GM21619 (cell line): Measurements from ENCODE around the gene AGAP1.
A peak's percentile ranks its signal among the peaks of the same experiment; 100 is the strongest.

Experiments used
- ATAC-seq: cut with Tn5 transposase; IDR thresholded peaks from one replicate; pipeline ENCODE4 v1.9.1; 2021; ENCODE audit not compliant: unreplicated experiment

The AGAP1 gene

GRCh38 chr2:235493775-235494715, at the start of gene AGAP1:
AGAP1 (plus strand) TSS chr2:235494043.
- peak; percentile 50 for ATAC-seq

- ATAC-seq, result no peak
These were observed 49.7 kb upstream of the AGAP1 start for GRCh38 chr2:235444101-235444597.

GRCh38 chr2:235445116-235445515, 48.7 kb upstream of the AGAP1 start:
- no peak for ATAC-seq

GRCh38 chr2:235446082-235446481, 47.8 kb upstream of the AGAP1 start:
- ATAC-seq, result no peak

- no peak for ATAC-seq
These were observed 46.6 kb upstream of the AGAP1 start for GRCh38 chr2:235447210-235447609.

- no peak for ATAC-seq
These were observed 44.3 kb upstream of the AGAP1 start for GRCh38 chr2:235449568-235449967.

- no peak for ATAC-seq
These were observed 40.2 kb upstream of the AGAP1 start for GRCh38 chr2:235453605-235454151.

GRCh38 chr2:235458839-235459273, 35.0 kb upstream of the AGAP1 start:
- ATAC-seq, result no peak

- ATAC-seq, result no peak
These were observed 33.2 kb upstream of the AGAP1 start for GRCh38 chr2:235460548-235461047.

- no peak for ATAC-seq
These were observed 32.0 kb upstream of the AGAP1 start for GRCh38 chr2:235461763-235462414.

DNA sequence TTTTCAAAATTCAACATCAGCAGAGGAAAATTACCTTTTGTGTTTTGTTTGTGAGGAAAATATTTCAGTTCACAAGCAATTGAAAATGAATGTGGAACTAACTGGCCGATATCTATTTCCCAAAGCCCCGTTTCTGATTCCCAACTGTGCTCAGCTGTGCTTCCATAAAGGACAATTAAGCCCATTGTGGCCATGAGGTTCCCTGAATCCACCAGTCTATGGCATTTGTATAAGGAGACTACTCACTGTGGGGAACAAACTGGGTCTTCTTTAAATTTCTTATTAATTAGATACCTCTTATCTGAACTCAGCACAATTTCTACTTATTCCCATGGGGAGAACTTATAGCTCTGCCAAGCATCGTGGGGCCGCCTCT, 31.4 kb upstream of the AGAP1 start:
- ATAC-seq, result no peak

DNA sequence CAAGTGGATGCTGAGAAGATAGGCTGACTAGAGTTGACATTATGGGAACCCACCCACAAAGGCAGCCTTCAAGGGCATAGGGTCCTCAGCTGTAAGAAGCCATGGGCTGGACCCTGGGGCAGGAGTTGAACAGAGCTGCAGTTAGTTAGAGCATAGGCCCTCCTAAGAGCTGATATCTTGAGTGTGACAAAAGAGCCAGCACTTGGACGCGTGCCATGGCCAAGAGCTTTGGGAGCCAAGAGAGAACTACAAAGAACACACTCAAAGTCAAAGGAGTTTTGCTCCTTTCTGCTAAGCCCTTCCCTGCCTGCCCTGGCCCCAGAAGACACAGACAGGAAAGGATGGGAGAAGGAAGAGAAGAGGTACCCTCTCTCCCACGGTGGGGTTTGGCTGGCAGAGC, 29.9 kb upstream of the AGAP1 start:
- no peak for ATAC-seq

GRCh38 chr2:235467588-235467987, 26.3 kb upstream of the AGAP1 start:
- ATAC-seq, result no peak

DNA sequence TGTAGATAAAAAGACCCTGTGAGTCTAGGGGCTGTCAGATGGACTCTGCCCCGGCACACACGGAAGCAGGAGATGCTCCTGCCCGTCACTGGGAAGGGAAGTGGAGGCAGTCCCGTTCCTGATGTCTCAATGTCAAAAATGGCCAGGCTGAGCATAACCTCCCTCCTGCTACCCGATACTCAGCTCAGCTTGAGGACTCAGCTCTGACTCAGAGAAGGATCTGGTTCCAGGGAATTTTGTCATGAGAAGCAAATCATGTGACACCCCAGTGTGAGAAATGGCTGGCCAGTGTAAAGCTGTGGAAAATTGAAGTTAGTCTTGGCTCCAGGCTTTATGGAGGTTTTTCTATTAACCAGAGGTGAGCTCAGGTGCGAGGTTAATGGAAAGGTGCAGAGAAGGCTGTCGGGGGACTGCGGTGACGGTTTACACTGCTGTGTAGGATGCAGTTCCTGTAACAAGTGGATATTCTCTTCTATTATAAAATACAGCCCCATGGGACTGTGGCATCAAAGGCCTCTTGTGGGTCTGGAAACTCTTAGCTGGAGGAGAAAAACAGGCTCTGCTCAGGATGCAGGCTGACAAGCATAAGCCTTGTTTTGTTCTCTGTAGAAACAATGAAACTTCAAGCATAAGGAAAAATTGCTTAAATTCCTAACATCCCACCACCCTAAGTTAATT, 24.7 kb upstream of the AGAP1 start:
- no peak for ATAC-seq

GRCh38 chr2:235471186-235471747, 22.6 kb upstream of the AGAP1 start:
- no peak for ATAC-seq

GRCh38 chr2:235472443-235472842, 21.4 kb upstream of the AGAP1 start:
- ATAC-seq, result no peak

- ATAC-seq, result no peak
These were observed 15.2 kb upstream of the AGAP1 start for GRCh38 chr2:235478609-235479008.

GRCh38 chr2:235479604-235480003, 14.2 kb upstream of the AGAP1 start:
- ATAC-seq, result no peak

DNA sequence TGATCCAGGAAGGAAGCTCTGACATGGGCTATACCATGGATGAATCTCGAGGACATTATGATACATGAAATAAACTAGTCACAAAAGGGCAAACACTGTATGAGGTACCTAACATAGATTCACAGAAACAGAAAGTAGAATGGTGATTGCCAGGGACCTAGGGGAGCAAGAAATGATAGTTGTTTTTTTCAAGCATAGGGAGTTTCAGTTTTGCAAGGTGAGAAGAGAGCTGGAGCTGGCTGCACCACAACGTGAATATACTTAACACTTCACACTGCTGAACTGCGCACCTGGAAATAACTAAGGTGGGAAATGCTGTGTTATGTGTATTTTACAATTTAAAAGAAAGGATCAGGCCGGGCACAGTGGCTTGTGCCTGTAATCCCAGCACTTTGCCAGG, 13.2 kb upstream of the AGAP1 start:
- no peak for ATAC-seq

GRCh38 chr2:235483313-235483712, 10.5 kb upstream of the AGAP1 start:
- ATAC-seq, result no peak

DNA sequence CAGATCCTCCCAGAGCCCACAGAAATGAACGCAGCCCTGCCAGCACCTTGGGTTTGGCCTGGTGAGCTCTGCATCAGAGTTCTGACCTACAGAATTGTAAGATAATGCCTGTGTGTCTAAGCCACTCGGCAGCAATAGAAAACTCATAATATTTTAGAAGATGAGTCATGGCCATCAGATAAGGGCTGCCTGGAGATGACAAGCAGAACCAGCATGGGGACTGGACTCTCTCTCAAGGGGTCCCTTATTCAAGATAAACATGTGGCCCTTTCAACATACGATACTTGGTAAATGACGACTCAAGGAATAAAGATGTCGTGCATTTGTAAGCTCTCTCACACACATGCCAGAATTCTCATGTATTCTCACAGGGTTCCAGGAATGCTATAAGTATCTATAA, 8.5 kb upstream of the AGAP1 start:
- ATAC-seq, result no peak
